PC-3 (cell line): ENCODE data around the gene ENOX2.

Source experiments
- EZH2 ChIP-seq: fragments of 300-600 bp; sonication (generic); IDR thresholded peaks from one replicate; pipeline ENCODE4 v1.6.1; 2017; ENCODE audit warnings: antibody characterized with exemption, mild to moderate bottlenecking, low read length; ENCODE audit not compliant: unreplicated experiment
- TF ChIP-seq, protein P1 (sequence below): fragments of 300-600 bp; sonication (generic); conservative IDR thresholded peaks from 2 replicates; pipeline ENCODE4 v1.5.1; 2017; ENCODE audit warnings: antibody characterized with exemption, low read depth, mild to moderate bottlenecking, low read length

DNA sequence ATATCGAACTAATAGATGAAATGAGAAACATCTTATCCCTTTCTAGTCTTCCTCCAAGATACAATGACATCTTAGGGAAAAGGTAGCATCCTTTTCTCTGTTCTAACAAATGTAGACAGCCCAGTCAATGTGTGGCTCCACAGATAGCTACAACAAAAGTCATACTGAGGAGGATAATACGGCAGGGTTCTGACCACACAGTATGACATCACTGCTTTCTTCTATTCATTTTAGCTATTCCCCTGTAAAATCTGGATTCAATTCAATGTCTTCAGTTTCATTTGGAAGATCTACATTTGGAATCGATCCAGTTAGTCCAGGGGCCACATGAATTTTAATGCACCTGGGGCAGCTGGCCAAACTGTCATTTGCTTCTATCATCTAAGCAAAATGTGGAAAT, 51.4 kb downstream of the ENOX2 start:
- TF ChIP-seq, protein P1, sequence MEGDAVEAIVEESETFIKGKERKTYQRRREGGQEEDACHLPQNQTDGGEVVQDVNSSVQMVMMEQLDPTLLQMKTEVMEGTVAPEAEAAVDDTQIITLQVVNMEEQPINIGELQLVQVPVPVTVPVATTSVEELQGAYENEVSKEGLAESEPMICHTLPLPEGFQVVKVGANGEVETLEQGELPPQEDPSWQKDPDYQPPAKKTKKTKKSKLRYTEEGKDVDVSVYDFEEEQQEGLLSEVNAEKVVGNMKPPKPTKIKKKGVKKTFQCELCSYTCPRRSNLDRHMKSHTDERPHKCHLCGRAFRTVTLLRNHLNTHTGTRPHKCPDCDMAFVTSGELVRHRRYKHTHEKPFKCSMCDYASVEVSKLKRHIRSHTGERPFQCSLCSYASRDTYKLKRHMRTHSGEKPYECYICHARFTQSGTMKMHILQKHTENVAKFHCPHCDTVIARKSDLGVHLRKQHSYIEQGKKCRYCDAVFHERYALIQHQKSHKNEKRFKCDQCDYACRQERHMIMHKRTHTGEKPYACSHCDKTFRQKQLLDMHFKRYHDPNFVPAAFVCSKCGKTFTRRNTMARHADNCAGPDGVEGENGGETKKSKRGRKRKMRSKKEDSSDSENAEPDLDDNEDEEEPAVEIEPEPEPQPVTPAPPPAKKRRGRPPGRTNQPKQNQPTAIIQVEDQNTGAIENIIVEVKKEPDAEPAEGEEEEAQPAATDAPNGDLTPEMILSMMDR, result no peak
- TF ChIP-seq EZH2, result no peak
